ENCODE data around the gene ISG15. TPM values are rescaled to one million over a fixed set of nuclear protein-coding genes. Genes with fewer than 3 reads are reported as not detected.

Gene ISG15
- total RNA-seq, 1 donor, result 34.7 TPM

DNA sequence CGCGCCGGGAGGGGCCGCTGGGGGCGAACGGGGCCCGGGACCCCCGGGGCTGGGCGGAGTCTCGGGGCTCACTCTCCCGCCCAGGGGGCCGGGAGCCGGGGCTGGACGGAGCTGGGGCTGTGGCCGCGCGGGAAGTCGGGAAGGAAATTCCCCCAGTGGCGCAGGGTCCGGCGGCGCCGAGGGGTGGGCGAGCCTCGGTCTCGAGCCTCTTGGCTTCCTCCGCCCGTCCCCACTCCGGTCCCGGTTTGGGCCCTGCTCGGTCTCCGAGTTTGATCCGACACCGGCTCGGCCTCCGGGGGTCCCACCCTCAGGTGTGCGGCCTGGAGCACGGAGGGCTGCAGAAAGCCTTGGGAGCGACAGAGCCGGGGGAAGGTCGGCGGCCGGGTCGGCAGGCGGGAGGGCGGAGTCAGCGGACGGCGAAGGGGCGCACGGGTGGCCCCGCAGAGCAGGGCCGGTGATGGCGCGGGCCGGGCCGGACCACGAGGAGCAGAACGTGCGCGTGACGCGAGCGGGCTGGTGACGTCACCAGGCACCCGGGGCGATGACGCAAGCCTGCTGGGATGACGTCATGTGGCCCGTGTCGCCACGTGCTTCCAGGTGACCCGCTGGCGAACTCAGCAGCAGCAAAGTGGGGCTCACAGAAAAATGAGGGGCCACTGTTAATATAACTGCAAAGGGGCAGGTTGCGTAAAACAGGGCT lies 12.8 kb upstream of the ISG15 start:
- H3K4me3 ChIP-seq (ENCODE audit: low read depth, low read length), result peak overlapping the region; percentile 58
- TF ChIP-seq, protein P1, sequence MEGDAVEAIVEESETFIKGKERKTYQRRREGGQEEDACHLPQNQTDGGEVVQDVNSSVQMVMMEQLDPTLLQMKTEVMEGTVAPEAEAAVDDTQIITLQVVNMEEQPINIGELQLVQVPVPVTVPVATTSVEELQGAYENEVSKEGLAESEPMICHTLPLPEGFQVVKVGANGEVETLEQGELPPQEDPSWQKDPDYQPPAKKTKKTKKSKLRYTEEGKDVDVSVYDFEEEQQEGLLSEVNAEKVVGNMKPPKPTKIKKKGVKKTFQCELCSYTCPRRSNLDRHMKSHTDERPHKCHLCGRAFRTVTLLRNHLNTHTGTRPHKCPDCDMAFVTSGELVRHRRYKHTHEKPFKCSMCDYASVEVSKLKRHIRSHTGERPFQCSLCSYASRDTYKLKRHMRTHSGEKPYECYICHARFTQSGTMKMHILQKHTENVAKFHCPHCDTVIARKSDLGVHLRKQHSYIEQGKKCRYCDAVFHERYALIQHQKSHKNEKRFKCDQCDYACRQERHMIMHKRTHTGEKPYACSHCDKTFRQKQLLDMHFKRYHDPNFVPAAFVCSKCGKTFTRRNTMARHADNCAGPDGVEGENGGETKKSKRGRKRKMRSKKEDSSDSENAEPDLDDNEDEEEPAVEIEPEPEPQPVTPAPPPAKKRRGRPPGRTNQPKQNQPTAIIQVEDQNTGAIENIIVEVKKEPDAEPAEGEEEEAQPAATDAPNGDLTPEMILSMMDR (IDR thresholded peaks at IDR 0.05; ENCODE audit: insufficient read depth, low read length), result no peak
- DNase-seq (ENCODE audit: low read depth), result peak; percentile 69

- H3K4me3 ChIP-seq (ENCODE audit: low read depth, low read length), result peak overlapping the region; percentile 31
- no peak for DNase-seq (ENCODE audit: low read depth)
- TF ChIP-seq, protein P1 (IDR thresholded peaks at IDR 0.05; ENCODE audit: insufficient read depth, low read length), result no peak
Observed at GRCh38 chr1:1001057-1001783, 12.1 kb upstream of the ISG15 start.

DNA sequence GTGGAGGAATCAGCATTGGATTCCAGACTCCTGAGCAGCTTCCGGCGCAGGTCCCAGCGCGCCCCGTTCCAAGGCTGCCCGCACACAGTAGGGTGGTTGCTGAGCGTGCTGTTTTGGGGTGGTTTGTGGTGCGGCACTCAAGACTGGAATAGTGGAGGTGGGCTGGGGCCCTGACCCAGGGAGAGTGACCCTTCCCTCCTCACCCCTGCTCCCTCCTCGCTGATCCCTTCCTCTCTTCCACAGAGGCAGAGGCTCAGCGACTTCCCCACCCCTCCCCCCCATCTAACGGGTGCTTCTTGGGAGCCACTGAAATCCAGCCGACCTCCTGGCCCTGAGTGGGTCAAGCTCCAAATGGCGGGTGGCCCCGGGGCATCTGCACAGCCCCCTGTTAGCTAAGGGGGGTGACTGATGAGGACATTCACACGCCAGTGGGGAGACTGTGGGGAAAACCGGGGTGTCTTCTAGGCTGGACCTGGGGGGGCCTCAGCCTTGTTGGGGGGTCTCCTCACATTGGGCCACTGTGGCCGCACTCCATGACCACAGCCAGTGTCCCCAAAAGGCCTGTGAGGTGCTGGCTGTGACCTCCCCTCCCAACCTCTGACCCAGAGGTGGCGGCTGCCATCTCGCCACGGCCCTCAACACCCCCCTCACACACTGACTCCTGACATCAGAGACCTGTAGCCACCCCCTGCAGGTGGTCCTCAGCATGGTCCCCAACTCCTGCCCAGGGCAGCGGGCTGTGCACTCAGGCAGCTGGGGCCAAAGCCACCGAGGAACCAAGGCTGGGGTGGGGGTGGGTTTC lies 9.5 kb upstream of the ISG15 start:
- TF ChIP-seq, protein P1 (IDR thresholded peaks at IDR 0.05; ENCODE audit: insufficient read depth, low read length), result no peak
- H3K4me3 ChIP-seq (ENCODE audit: low read depth, low read length), result no peak overlapping the region
- DNase-seq (ENCODE audit: low read depth), result no peak

GRCh38 chr1:1004420-1004779 lies 8.9 kb upstream of the ISG15 start:
- TF ChIP-seq, protein P1 (IDR thresholded peaks at IDR 0.05; ENCODE audit: insufficient read depth, low read length), result no peak
- H3K4me3 ChIP-seq (ENCODE audit: low read depth, low read length), result no peak overlapping the region
- DNase-seq (ENCODE audit: low read depth), result no peak

GRCh38 chr1:1004780-1005697 lies 8.3 kb upstream of the ISG15 start:
- peak; percentile 39 for DNase-seq (ENCODE audit: low read depth)
- TF ChIP-seq, protein P1 (IDR thresholded peaks at IDR 0.05; ENCODE audit: insufficient read depth, low read length), result no peak
- H3K4me3 ChIP-seq (ENCODE audit: low read depth, low read length), result no peak overlapping the region

GRCh38 chr1:1005774-1006304 lies 7.5 kb upstream of the ISG15 start:
- no peak overlapping the region for H3K4me3 ChIP-seq (ENCODE audit: low read depth, low read length)
- TF ChIP-seq, protein P1 (IDR thresholded peaks at IDR 0.05; ENCODE audit: insufficient read depth, low read length), result no peak
- DNase-seq (ENCODE audit: low read depth), result no peak

All from fibroblast of the aortic adventitia (primary cell).